Retinal pigment epithelial cell (primary cell): Measurements from ENCODE around the gene ZNRF1.

Experiments used
- DNase-seq: peaks from one replicate; pipeline ENCODE4 v3.0.0-alpha.2; 2010; ENCODE audit warnings: low read depth
- H3K4me3 ChIP-seq: 2 replicates; pipeline ENCODE4 v1.5.1; 2011; ENCODE audit warnings: mild to moderate bottlenecking, low read length, control low read depth, moderate library complexity
- CTCF ChIP-seq: conservative IDR thresholded peaks from 2 replicates; pipeline ENCODE4 v1.5.1; 2011; ENCODE audit warnings: low read depth, low read length, control low read depth, inconsistent platforms

ZNRF1 gene

GRCh38 chr16:75059411-75059810 lies 60.6 kb downstream of the ZNRF1 start:
- DNase-seq = no peak
- TF ChIP-seq CTCF = no peak
- no peak overlapping the region for H3K4me3 ChIP-seq

- DNase-seq = no peak
- no peak for TF ChIP-seq CTCF
- no peak overlapping the region for H3K4me3 ChIP-seq
Measured at GRCh38 chr16:75060723-75061122, 61.9 kb downstream of the ZNRF1 start.

- no peak for TF ChIP-seq CTCF
- no peak for DNase-seq
Measured at GRCh38 chr16:75061669-75062068, 62.8 kb downstream of the ZNRF1 start.

GRCh38 chr16:75062135-75062975 lies 63.5 kb downstream of the ZNRF1 start:
- no peak for DNase-seq
- H3K4me3 ChIP-seq = no peak overlapping the region
- no peak for TF ChIP-seq CTCF

More at GRCh38 chr16:75061669-75062068, 62.8 kb downstream of the ZNRF1 start:
- no peak overlapping the region for H3K4me3 ChIP-seq

- no peak overlapping the region for H3K4me3 ChIP-seq
- no peak for DNase-seq
- no peak for TF ChIP-seq CTCF
Measured at GRCh38 chr16:75062976-75063346, 64.1 kb downstream of the ZNRF1 start.

- DNase-seq = no peak
- no peak for TF ChIP-seq CTCF
- H3K4me3 ChIP-seq = no peak overlapping the region
Measured at GRCh38 chr16:75063549-75064088, 64.8 kb downstream of the ZNRF1 start.
